Muscle of leg (tissue), 11 donors: ENCODE data around the gene CYSTM1. TPM values are rescaled to one million over a fixed set of nuclear protein-coding genes. Genes with fewer than 3 reads are reported as not detected.
A peak's percentile ranks its signal among the peaks of the same experiment; 100 is the strongest.

ENCODE experiments used
- DNase-seq: peaks from one replicate; pipeline ENCODE4 v3.0.0; 2013
- H3K27ac ChIP-seq: one replicate; pipeline ENCODE4 v1.5.1; 2013; ENCODE audit warnings: mild to moderate bottlenecking, low read length, control low read depth
- H3K27me3 ChIP-seq: one replicate; pipeline ENCODE4 v1.6.1; 2013; ENCODE audit warnings: low read length; ENCODE audit not compliant: control insufficient read depth, insufficient read depth
- H3K36me3 ChIP-seq: one replicate; pipeline ENCODE4 v1.6.1; 2013; ENCODE audit warnings: low read length; ENCODE audit not compliant: control insufficient read depth, insufficient read depth
- H3K4me1 ChIP-seq: one replicate; pipeline ENCODE4 v1.6.1; 2013; ENCODE audit warnings: low read length; ENCODE audit not compliant: control insufficient read depth, insufficient read depth
- H3K4me3 ChIP-seq: one replicate; pipeline ENCODE4 v1.5.1; 2013; ENCODE audit warnings: low read length, control low read depth
- H3K9me3 ChIP-seq: replicated peaks from 2 replicates; pipeline ENCODE4 v1.6.1; 2013; ENCODE audit warnings: low read depth, low read length; ENCODE audit not compliant: control insufficient read depth
- WGBS: methylation state at CpG from one replicate; pipeline ENCODE4 v1.1.5; 2013; ENCODE audit warnings: missing lambda C conversion rate; ENCODE audit not compliant: insufficient coverage; 5-methylcytosine and 5-hydroxymethylcytosine counted together
- polyA plus RNA-seq, 8 donors: library from polyadenylated mRNA; unstranded; fragments of 120-200 nt; gene quantifications; one replicate each; pipeline versions ENCODE4 v1.2.1 to v1.2.3, GENCODE V29; 2013; ENCODE audit warnings: inconsistent platforms in 1 of 8, low replicate concordance in 1 of 8; ENCODE audit not compliant: insufficient read length in 8 of 8, insufficient read depth in 1 of 8
- total RNA-seq: library from RNA; stranded (reverse); fragments of 120-200 nt; gene quantifications from one replicate; pipeline ENCODE4 v1.2.4, GENCODE V29; 2013

The CYSTM1 gene
- total and polyA plus RNA-seq, 9 donors = 20.0 to 36.5 (median 27.2) TPM

- peaks cover 4% of the 10 kb centered on the region for H3K9me3 ChIP-seq
- no peak overlapping the region for H3K27ac ChIP-seq
- no peaks in the 10 kb centered on the region for H3K27me3 ChIP-seq
- H3K4me3 ChIP-seq = no peak overlapping the region
- DNase-seq = no peak
- H3K36me3 ChIP-seq = peaks cover 6% of the 10 kb centered on the region
- whole genome bisulfite sequencing = 100% methylated on average over 2 of the region's 3 CpGs
- peaks cover under 1% of the 10 kb centered on the region for H3K4me1 ChIP-seq
Observed at GRCh38 chr5:140262221-140262620, 87.2 kb downstream of the CYSTM1 start.

- H3K4me3 ChIP-seq = no peak overlapping the region
- H3K9me3 ChIP-seq = peaks cover 4% of the 10 kb centered on the region
- no peaks in the 10 kb centered on the region for H3K27me3 ChIP-seq
- no peak for DNase-seq
- H3K4me1 ChIP-seq = peaks cover 3% of the 10 kb centered on the region
- no peak overlapping the region for H3K27ac ChIP-seq
- peaks cover 4% of the 10 kb centered on the region for H3K36me3 ChIP-seq
- WGBS = no CpG with 5 or more reads among the region's 3 CpGs
Observed at GRCh38 chr5:140262839-140263238, 87.9 kb downstream of the CYSTM1 start.

DNA sequence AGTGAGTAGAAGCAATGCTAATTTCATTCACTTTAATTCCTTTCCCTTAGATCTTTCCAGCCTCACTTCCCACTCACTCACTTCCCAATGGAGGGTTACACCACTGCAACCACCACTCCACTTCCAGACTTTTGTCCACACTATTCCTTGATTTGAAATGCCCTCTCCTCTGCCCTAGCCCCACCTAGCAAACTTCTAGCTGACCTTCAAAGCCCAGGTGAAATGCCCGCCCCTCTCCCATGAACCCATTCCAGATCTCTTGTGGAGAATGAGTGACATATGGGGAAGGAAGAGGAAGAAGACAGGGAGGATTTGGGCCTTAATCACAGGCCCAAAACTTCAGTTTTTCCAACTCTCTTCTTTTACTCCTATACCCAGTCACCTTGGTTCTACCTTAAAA, 90.9 kb downstream of the CYSTM1 start:
- no CpG with 5 or more reads among the region's 1 CpG for WGBS
- H3K4me1 ChIP-seq = peaks cover 3% of the 10 kb centered on the region

GRCh38 chr5:140266471-140267200, 91.6 kb downstream of the CYSTM1 start:
- Histone ChIP-seq H3K9me3 (no peaks in the 10 kb centered on the region), H3K27me3 (no peaks in the 10 kb centered on the region), H3K36me3 (no peaks in the 10 kb centered on the region), H3K4me1 (peaks cover 3% of the 10 kb centered on the region), H3K4me3 (no peak overlapping the region), H3K27ac (no peak overlapping the region)
- DNase-seq = no peak
- 83% methylated on average over 4 of the region's 6 CpGs for WGBS

More for the DNA sequence above, 90.9 kb downstream of the CYSTM1 start:
- no peak for DNase-seq
- no peak overlapping the region for H3K27ac ChIP-seq
- H3K27me3 ChIP-seq = no peaks in the 10 kb centered on the region
- no peak overlapping the region for H3K4me3 ChIP-seq
- H3K9me3 ChIP-seq = no peaks in the 10 kb centered on the region
- no peaks in the 10 kb centered on the region for H3K36me3 ChIP-seq

- Histone ChIP-seq H3K27me3 (no peaks in the 10 kb centered on the region), H3K36me3 (no peaks in the 10 kb centered on the region), H3K9me3 (no peaks in the 10 kb centered on the region), H3K4me1 (peaks cover 3% of the 10 kb centered on the region), H3K4me3 (no peak overlapping the region), H3K27ac (peak overlapping the region; percentile 71)
- DNase-seq = no peak
- WGBS = no CpG with 5 or more reads among the region's 3 CpGs
Observed at GRCh38 chr5:140267201-140267540, 92.2 kb downstream of the CYSTM1 start.

DNA sequence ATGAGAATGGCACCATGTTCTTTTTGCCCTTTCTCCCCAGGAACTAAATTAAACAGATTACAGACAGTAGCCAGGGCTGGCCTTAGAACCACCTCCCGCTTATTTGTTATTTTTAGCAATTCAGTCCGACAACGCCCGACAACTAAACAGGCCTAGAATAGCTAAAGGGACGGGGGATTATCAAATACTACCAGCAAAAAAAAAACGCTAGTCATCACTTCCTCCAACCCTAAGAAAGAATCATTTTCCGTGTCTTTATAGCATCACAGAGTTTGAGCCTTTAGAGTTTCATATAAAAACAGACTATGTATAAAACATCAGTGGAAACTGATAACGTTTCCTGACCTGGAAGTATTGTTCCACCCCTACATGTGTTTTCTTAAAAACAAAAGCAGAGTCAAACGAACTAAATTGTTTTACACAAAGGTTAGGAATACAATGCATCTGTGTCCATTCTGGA, 92.6 kb downstream of the CYSTM1 start:
- Histone ChIP-seq H3K27me3 (no peaks in the 10 kb centered on the region), H3K36me3 (no peaks in the 10 kb centered on the region), H3K27ac (peak overlapping the region; percentile 71), H3K4me3 (no peak overlapping the region), H3K4me1 (peaks cover 3% of the 10 kb centered on the region), H3K9me3 (no peaks in the 10 kb centered on the region)
- WGBS = no CpG with 5 or more reads among the region's 9 CpGs
- no peak for DNase-seq

DNA sequence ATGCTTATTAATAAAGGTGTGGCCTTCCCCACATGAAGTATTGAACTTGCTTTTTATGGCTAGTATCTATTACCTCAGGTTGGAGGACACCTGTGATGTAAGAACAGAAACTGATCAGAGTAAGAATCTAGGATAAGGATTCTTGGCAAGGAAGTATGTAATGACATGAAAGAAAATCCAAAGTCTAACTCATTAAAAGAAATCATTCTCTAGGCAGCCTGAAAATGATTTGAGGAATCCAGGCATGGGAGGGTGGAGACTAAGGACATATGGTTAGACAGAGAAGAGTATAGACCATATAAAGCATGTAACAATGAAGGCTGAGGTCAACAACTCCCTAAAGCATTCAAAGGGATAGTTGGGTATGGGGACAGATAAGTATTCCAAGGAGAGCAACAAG, 95.0 kb downstream of the CYSTM1 start:
- Histone ChIP-seq H3K9me3 (no peaks in the 10 kb centered on the region), H3K4me1 (peaks cover 3% of the 10 kb centered on the region), H3K27ac (no peak overlapping the region), H3K36me3 (no peaks in the 10 kb centered on the region), H3K27me3 (no peaks in the 10 kb centered on the region), H3K4me3 (no peak overlapping the region)
- no peak for DNase-seq

- DNase-seq = peak; percentile 40
- no peak overlapping the region for H3K27ac ChIP-seq
- no peaks in the 10 kb centered on the region for H3K27me3 ChIP-seq
- H3K36me3 ChIP-seq = peaks cover 2% of the 10 kb centered on the region
- 81% methylated on average over 3 of the region's 6 CpGs for WGBS
- no peaks in the 10 kb centered on the region for H3K4me1 ChIP-seq
- no peak overlapping the region for H3K4me3 ChIP-seq
- H3K9me3 ChIP-seq = no peaks in the 10 kb centered on the region
Observed at GRCh38 chr5:140273401-140273877, 98.5 kb downstream of the CYSTM1 start.

DNA sequence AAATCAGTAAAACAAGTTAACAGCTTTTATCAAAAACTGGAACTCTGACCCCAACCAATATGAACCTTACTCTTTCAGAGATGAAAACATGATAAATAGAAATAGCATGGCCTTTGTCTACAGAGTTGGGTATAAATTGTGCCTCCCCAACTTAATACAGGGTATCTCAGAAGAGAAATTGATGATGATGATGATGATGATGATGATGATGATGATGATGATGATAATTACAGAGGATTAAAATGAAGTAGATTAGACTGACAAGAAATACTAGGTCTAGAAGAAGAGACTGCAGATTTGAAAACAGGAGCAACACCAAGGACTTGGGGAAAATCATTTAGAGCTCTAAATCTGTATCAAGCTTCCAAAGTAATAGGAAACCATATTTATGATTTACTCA, 100.8 kb downstream of the CYSTM1 start:
- Histone ChIP-seq H3K4me1 (no peaks in the 10 kb centered on the region), H3K27ac (no peak overlapping the region), H3K27me3 (no peaks in the 10 kb centered on the region), H3K9me3 (no peaks in the 10 kb centered on the region), H3K4me3 (no peak overlapping the region), H3K36me3 (peaks cover 5% of the 10 kb centered on the region)
- DNase-seq = no peak

- no peaks in the 10 kb centered on the region for H3K4me1 ChIP-seq
- no peaks in the 10 kb centered on the region for H3K9me3 ChIP-seq
- no peaks in the 10 kb centered on the region for H3K27me3 ChIP-seq
- WGBS = no CpG with 5 or more reads among the region's 2 CpGs
- H3K27ac ChIP-seq = no peak overlapping the region
- no peak for DNase-seq
- H3K4me3 ChIP-seq = no peak overlapping the region
- peaks cover 5% of the 10 kb centered on the region for H3K36me3 ChIP-seq
Observed at GRCh38 chr5:140282266-140282665, 107.3 kb downstream of the CYSTM1 start.

DNA sequence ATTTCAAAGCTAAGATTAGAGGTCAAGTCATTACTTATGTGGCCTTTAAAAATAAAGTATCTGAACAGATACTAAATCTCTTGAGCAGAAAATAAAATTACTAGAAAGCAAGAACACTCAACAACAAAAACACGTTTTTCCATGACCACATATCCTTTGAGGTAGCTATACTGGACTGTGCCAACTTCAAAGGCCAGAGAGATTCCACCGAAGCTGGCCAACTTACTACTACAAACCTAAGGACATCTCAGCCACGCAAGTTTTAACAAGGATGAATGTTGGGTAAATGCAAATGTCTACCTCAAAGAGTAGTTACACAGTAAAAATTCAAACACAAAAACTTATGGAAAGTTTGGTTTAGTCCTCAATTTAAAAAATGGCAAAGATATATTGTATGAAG, 109.0 kb downstream of the CYSTM1 start:
- no peaks in the 10 kb centered on the region for H3K27me3 ChIP-seq
- no peak overlapping the region for H3K4me3 ChIP-seq
- DNase-seq = no peak
- no peak overlapping the region for H3K27ac ChIP-seq
- no peaks in the 10 kb centered on the region for H3K4me1 ChIP-seq
- no peaks in the 10 kb centered on the region for H3K9me3 ChIP-seq
- WGBS = 60% methylated on average over 1 of the region's 3 CpGs
- peaks cover 3% of the 10 kb centered on the region for H3K36me3 ChIP-seq
